Forelimb muscle (tissue), 1 donor: ENCODE results near the gene G0S2. TPM values are rescaled to one million over a fixed set of nuclear protein-coding genes. Genes with fewer than 3 reads are reported as not detected.

Experiments
- DNase-seq: peaks from one replicate; pipeline ENCODE4 v3.0.0-alpha.2; 2013; ENCODE audit warnings: low read depth
- polyA plus RNA-seq: library from polyadenylated mRNA; unstranded; fragments of 120-200 nt; gene quantifications from one replicate; pipeline ENCODE4 v1.2.1, GENCODE V29; 2013; ENCODE audit not compliant: insufficient read length

Gene G0S2
- polyA plus RNA-seq, 1 donor = 3.8 TPM

- DNase-seq = no peak
Measured at GRCh38 chr1:209720326-209720725, 45.1 kb downstream of the G0S2 start.

DNA sequence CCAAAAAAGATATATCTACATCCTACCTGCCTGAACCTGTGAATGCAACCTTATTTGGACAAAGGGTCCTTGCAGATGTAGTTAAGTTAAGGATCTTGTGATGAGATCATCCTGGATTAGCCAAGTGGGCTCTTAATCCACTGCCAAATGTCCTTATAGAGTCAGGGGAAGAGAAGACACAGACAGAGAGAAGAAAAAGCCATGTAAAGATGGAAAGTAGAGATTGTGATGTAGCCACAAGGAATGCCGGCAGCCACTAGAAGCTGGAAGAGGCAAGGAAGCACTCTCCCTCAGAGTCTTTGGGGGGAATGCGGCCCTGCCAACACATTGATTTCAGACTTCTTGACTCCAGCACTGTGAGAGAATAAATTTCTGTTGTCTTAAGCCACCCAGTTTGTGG, 45.6 kb downstream of the G0S2 start:
- no peak for DNase-seq

DNA sequence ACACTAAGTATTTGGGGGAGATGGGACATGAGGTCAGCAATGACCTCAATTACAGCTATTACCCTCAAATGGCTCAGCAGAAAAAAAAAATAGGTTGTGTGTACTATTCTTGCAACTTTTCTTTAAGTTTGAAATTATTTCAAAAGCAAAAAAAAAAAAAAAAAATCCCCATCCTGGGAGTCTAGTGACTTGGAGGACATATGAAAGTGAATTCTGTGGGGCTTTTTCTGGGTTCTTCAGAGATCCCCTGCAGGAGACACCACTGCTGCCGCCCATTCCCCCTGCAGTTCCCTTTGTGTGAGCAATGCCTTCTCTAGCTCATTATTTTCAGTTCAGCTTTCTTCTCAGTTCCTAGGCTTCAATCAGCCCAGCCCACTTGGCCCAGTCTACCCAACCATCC, 46.1 kb downstream of the G0S2 start:
- no peak for DNase-seq

GRCh38 chr1:209723265-209723664, 48.1 kb downstream of the G0S2 start:
- DNase-seq = no peak

DNA sequence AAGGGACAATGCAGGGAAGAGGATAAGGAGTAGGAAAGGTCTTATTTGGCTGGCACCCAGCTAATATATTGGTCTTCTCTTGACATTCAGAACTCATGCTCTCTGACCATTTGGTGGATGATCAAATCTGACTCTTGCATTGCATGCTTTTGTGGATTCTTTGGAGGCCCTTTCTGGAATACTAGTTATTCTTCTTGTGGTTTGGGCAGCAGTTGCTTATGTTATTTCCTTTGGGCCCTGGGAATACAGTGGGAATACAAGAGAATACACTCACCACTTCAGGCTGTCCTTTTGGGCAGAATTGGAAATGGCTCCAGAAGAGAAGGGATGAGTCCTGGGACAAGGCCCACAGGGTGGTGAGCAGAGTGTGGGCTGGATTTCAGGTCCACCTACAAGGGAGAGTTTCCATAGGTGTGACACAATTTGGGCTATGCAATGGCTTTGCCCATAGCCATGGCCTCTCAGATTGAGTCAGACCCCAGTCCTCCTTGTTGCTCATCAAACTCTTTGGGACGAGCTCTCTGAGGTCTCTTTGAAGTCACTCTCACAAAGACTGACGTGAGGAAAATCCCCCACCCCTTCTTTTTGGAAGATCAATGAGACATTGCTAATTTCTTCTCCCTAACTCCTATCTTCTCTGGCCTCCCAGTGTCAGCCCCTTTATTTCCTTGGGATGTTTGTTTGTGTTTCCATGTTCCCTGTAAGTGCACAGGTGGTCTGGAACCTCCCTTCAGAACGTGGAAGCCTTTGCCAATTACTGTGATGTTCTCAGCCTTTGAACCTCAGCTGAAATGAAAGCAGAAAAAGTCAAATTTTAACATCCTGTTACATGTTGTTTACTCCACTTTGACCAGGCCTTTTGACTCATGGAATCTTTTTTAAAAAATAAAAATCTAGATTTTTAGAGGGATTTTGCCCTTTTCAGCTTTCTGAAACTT, 48.8 kb downstream of the G0S2 start:
- no peak for DNase-seq

Other genes with a start within 250 kb of the G0S2 start
- not detected for gene CAMK1G, start 91.7 kb upstream of the G0S2 start, polyA plus RNA-seq
- 0.70 TPM for gene LAMB3, start 23.0 kb upstream of the G0S2 start, polyA plus RNA-seq
- gene HSD11B1, start 29.4 kb downstream of the G0S2 start, polyA plus RNA-seq = not detected
- gene TRAF3IP3, start 80.6 kb downstream of the G0S2 start, polyA plus RNA-seq = 3.1 TPM
- 2.3 TPM for gene C1orf74, start 109.1 kb downstream of the G0S2 start, polyA plus RNA-seq
- gene IRF6, start 130.7 kb downstream of the G0S2 start, polyA plus RNA-seq = 0.34 TPM
- 6.1 TPM for gene UTP25, start 152.6 kb downstream of the G0S2 start, polyA plus RNA-seq